Neural progenitor cell (in vitro differentiated cells): Measurements from ENCODE around the gene BIRC6. TPM values are rescaled to one million over a fixed set of nuclear protein-coding genes. Genes with fewer than 3 reads are reported as not detected.
"Not testable (repeated sequence)": the region's sequence is repeated elsewhere in the genome, so short reads cannot be mapped to it uniquely, and the experiment has no call there.

ENCODE experiments used
- DNase-seq: peaks from one replicate; pipeline ENCODE4 v3.0.0-alpha.2; 2016; ENCODE audit warnings: low spot score
- H2AFZ ChIP-seq: fragments of 200-600 bp; sonication (generic); replicated peaks from 2 replicates; pipeline ENCODE4 v1.6.1; 2016; ENCODE audit warnings: antibody characterized with exemption
- H3F3A ChIP-seq: fragments of 200-600 bp; sonication (generic); 2 replicates; pipeline ENCODE4 v1.6.1; 2016; ENCODE audit warnings: antibody characterized with exemption, low read depth
- H3K27ac ChIP-seq: fragments of 200-600 bp; sonication (generic); 2 replicates; pipeline ENCODE4 v1.5.1; 2016; ENCODE audit warnings: mild to moderate bottlenecking
- H3K27me3 ChIP-seq: fragments of 200-600 bp; sonication (generic); 2 replicates; pipeline ENCODE4 v1.6.1; 2016; ENCODE audit warnings: mild to moderate bottlenecking, moderate library complexity
- H3K36me3 ChIP-seq: fragments of 200-600 bp; sonication (generic); 2 replicates; pipeline ENCODE4 v1.5.1; 2016
- H3K4me1 ChIP-seq: fragments of 200-600 bp; sonication (generic); 2 replicates; pipeline ENCODE4 v1.6.1; 2016; ENCODE audit warnings: mixed run types
- H3K4me2 ChIP-seq: fragments of 200-600 bp; sonication (generic); 2 replicates; pipeline ENCODE4 v1.6.1; 2016
- H3K4me3 ChIP-seq: fragments of 200-600 bp; sonication (generic); 2 replicates; pipeline ENCODE4 v1.5.1; 2016
- H3K79me2 ChIP-seq: fragments of 200-600 bp; sonication (generic); 2 replicates; pipeline ENCODE4 v1.6.1; 2016; ENCODE audit warnings: low read depth
- H3K9ac ChIP-seq: fragments of 200-600 bp; sonication (generic); 2 replicates; pipeline ENCODE4 v1.6.1; 2016
- H3K9me3 ChIP-seq: fragments of 200-600 bp; sonication (generic); 2 replicates; pipeline ENCODE4 v1.5.1; 2016; ENCODE audit warnings: low read depth
- H4K20me1 ChIP-seq: fragments of 200-600 bp; sonication (generic); 2 replicates; pipeline ENCODE4 v1.6.1; 2016; ENCODE audit warnings: low read depth
- H3K27ac Mint-ChIP-seq: 3 replicates; pipeline ENCODE4 v1.8.0; 2021; ENCODE audit warnings: mixed read lengths
- H3K27me3 Mint-ChIP-seq: 2 replicates; pipeline ENCODE4 v1.8.0; 2022; ENCODE audit warnings: low read depth, mild to moderate bottlenecking, inconsistent platforms, moderate library complexity, mixed read lengths; ENCODE audit not compliant: insufficient read depth
- H3K36me3 Mint-ChIP-seq: 3 replicates; pipeline ENCODE4 v1.8.0; 2021; ENCODE audit warnings: mixed read lengths
- H3K4me1 Mint-ChIP-seq: 3 replicates; pipeline ENCODE4 v1.8.0; 2021; ENCODE audit warnings: mixed read lengths
- H3K4me3 Mint-ChIP-seq: 3 replicates; pipeline ENCODE4 v1.8.0; 2021; ENCODE audit warnings: mild to moderate bottlenecking, moderate library complexity, mixed read lengths
- H3K9me3 Mint-ChIP-seq: 3 replicates; pipeline ENCODE4 v1.8.0; 2020; ENCODE audit warnings: mixed read lengths
- CTCF ChIP-seq: fragments of 200-600 bp; sonication (generic); IDR thresholded peaks from 2 replicates; pipeline ENCODE4 v1.5.1; 2017; ENCODE audit warnings: antibody characterized with exemption, mild to moderate bottlenecking
- EZH2 ChIP-seq: fragments of 200-600 bp; sonication (generic); IDR thresholded peaks from 2 replicates; pipeline ENCODE4 v1.6.1; 2017; ENCODE audit warnings: antibody characterized with exemption, mild to moderate bottlenecking, moderate library complexity
- EZH2phosphoT487 ChIP-seq: fragments of 200-600 bp; sonication (generic); IDR thresholded peaks from 2 replicates; pipeline ENCODE4 v1.6.1; 2017; ENCODE audit warnings: antibody characterized with exemption
- total RNA-seq: library from RNA; depleted of rRNA; stranded (reverse); fragments of >200 nt; gene quantifications from 2 replicates; pipeline ENCODE4 v1.2.3, GENCODE V29; 2015; ENCODE audit warnings: low replicate concordance

BIRC6 gene
- total RNA-seq, 1 donor from 2014 or later, result 105 TPM

GRCh38 chr2:32330136-32330535 is 26.7 kb upstream of the BIRC6 start:
- Histone ChIP-seq H3K27me3 (no peaks in the 10 kb centered on the region), H3K4me1 (no peaks in the 10 kb centered on the region), H3K4me2 (no peak overlapping the region), H3K4me3 (no peak overlapping the region), H3K9ac (no peak overlapping the region), H2AFZ (no peak overlapping the region), H3K9me3 (no peaks in the 10 kb centered on the region), H3K79me2 (no peaks in the 10 kb centered on the region), H3K27ac (no peak overlapping the region), H3K36me3 (no peaks in the 10 kb centered on the region), H4K20me1 (no peaks in the 10 kb centered on the region), H3F3A (no peaks in the 10 kb centered on the region)
- Mint-ChIP-seq H3K36me3 (no peaks in the 10 kb centered on the region), H3K4me3 (no peak overlapping the region), H3K27ac (no peak overlapping the region), H3K9me3 (no peaks in the 10 kb centered on the region), H3K27me3 (peaks cover 2% of the 10 kb centered on the region), H3K4me1 (peaks cover 8% of the 10 kb centered on the region)
- DNase-seq, result no peak
- TF ChIP-seq CTCF (no peak), EZH2phosphoT487 (no peak), EZH2 (no peak)

- H3K36me3 Mint-ChIP-seq, result no peaks in the 10 kb centered on the region
- no peak overlapping the region for H3K4me3 ChIP-seq
- H3F3A ChIP-seq, result no peaks in the 10 kb centered on the region
- no peak for TF ChIP-seq EZH2
- TF ChIP-seq EZH2phosphoT487, result no peak
- TF ChIP-seq CTCF, result no peak
- no peak overlapping the region for H3K4me2 ChIP-seq
- no peak overlapping the region for H2AFZ ChIP-seq
- H3K79me2 ChIP-seq, result no peaks in the 10 kb centered on the region
- no peak overlapping the region for H3K27ac Mint-ChIP-seq
- no peaks in the 10 kb centered on the region for H3K36me3 ChIP-seq
- H3K4me3 Mint-ChIP-seq, result no peak overlapping the region
- no peaks in the 10 kb centered on the region for H4K20me1 ChIP-seq
- H3K4me1 Mint-ChIP-seq, result no peaks in the 10 kb centered on the region
- DNase-seq, result no peak
- no peaks in the 10 kb centered on the region for H3K4me1 ChIP-seq
- no peaks in the 10 kb centered on the region for H3K9me3 ChIP-seq
- H3K27ac ChIP-seq, result no peak overlapping the region
- H3K9ac ChIP-seq, result no peak overlapping the region
- H3K9me3 Mint-ChIP-seq, result no peaks in the 10 kb centered on the region
- no peaks in the 10 kb centered on the region for H3K27me3 ChIP-seq
- no peaks in the 10 kb centered on the region for H3K27me3 Mint-ChIP-seq
Observed at GRCh38 chr2:32342801-32343200, 14.0 kb upstream of the BIRC6 start.

- not testable (repeated sequence) for H3K4me1 Mint-ChIP-seq, H3K4me2 ChIP-seq, H3K27me3 ChIP-seq, H3K4me3 Mint-ChIP-seq, H3K27me3 Mint-ChIP-seq, H3K36me3 Mint-ChIP-seq, H3K9ac ChIP-seq, H2AFZ ChIP-seq, DNase-seq, H3K79me2 ChIP-seq, H3K4me3 ChIP-seq, H3F3A ChIP-seq, H3K27ac Mint-ChIP-seq, H3K9me3 ChIP-seq, H3K9me3 Mint-ChIP-seq, H4K20me1 ChIP-seq, H3K27ac ChIP-seq, H3K4me1 ChIP-seq, H3K36me3 ChIP-seq
Observed at GRCh38 chr2:32350797-32351196, 6.0 kb upstream of the BIRC6 start.

GRCh38 chr2:32355976-32356680 is 695 bp upstream of the BIRC6 start:
- H3K27ac ChIP-seq, result peak overlapping the region; percentile 94
- H3K4me3 ChIP-seq, result peak overlapping the region; percentile 95
- TF ChIP-seq EZH2phosphoT487 (no peak), EZH2 (no peak), CTCF (no peak)
- Mint-ChIP-seq H3K4me3 (peak overlapping the region; percentile 94), H3K27ac (peak overlapping the region; percentile 94), H3K4me1 (peaks cover 20% of the 10 kb centered on the region), H3K9me3 (no peaks in the 10 kb centered on the region), H3K27me3 (no peaks in the 10 kb centered on the region), H3K36me3 (no peaks in the 10 kb centered on the region)
- H2AFZ ChIP-seq, result peak overlapping the region; percentile 67
- H3K36me3 ChIP-seq, result no peaks in the 10 kb centered on the region
- peak overlapping the region; percentile 21 for H3K9ac ChIP-seq
- peaks cover 40% of the 10 kb centered on the region for H3K79me2 ChIP-seq
- peaks cover 26% of the 10 kb centered on the region for H3F3A ChIP-seq
- H3K27me3 ChIP-seq, result no peaks in the 10 kb centered on the region
- H3K4me1 ChIP-seq, result peaks cover 9% of the 10 kb centered on the region
- H4K20me1 ChIP-seq, result peaks cover 22% of the 10 kb centered on the region
- H3K9me3 ChIP-seq, result no peaks in the 10 kb centered on the region
- DNase-seq, result no peak
- peak overlapping the region; percentile 97 for H3K4me2 ChIP-seq
